H9 (cell line): ENCODE results near the gene ECE2. TPM values are rescaled to one million over a fixed set of nuclear protein-coding genes. Genes with fewer than 3 reads are reported as not detected.

ENCODE experiments used
- DNase-seq: peaks from one replicate; pipeline ENCODE4 v3.0.0-alpha.2; 2017
- H2AFZ ChIP-seq: one replicate; pipeline ENCODE4 v1.6.1; 2013; ENCODE audit warnings: mild to moderate bottlenecking, low read length, control low read depth, moderate library complexity
- H2AK5ac ChIP-seq: 2 replicates; pipeline ENCODE4 v1.6.1; 2013; ENCODE audit warnings: low read length, control low read depth, mixed read lengths; ENCODE audit not compliant: insufficient read length
- H2BK120ac ChIP-seq: one replicate; pipeline ENCODE4 v1.6.1; 2013; ENCODE audit warnings: low read depth, mild to moderate bottlenecking, low read length, control low read depth, inconsistent platforms; ENCODE audit not compliant: poor library complexity, severe bottlenecking
- H2BK12ac ChIP-seq: 2 replicates; pipeline ENCODE4 v1.6.1; 2013; ENCODE audit warnings: low read length, control low read depth, mixed read lengths, low read depth; ENCODE audit not compliant: insufficient read length
- H2BK15ac ChIP-seq: 2 replicates; pipeline ENCODE4 v1.6.1; 2013; ENCODE audit warnings: low read depth, low read length, control low read depth
- H2BK20ac ChIP-seq: one replicate; pipeline ENCODE4 v1.6.1; 2013; ENCODE audit warnings: low read depth, mild to moderate bottlenecking, low read length, control low read depth, inconsistent platforms; ENCODE audit not compliant: poor library complexity, severe bottlenecking
- H2BK5ac ChIP-seq: 2 replicates; pipeline ENCODE4 v1.6.1; 2013; ENCODE audit warnings: low read length, control low read depth, mixed read lengths; ENCODE audit not compliant: insufficient read length
- H3K14ac ChIP-seq: 2 replicates; pipeline ENCODE4 v1.6.1; 2013; ENCODE audit warnings: low read length, control low read depth; ENCODE audit not compliant: insufficient read depth
- H3K18ac ChIP-seq: 2 replicates; pipeline ENCODE4 v1.6.1; 2013; ENCODE audit warnings: low read depth, mild to moderate bottlenecking, mixed read lengths, low read length, control low read depth; ENCODE audit not compliant: insufficient read length
- H3K23ac ChIP-seq: 2 replicates; pipeline ENCODE4 v1.6.1; 2013; ENCODE audit warnings: low read length, control low read depth, mixed read lengths, low read depth; ENCODE audit not compliant: insufficient read length
- H3K23me2 ChIP-seq: 2 replicates; pipeline ENCODE4 v1.6.1; 2013; ENCODE audit warnings: low read depth, mild to moderate bottlenecking, mixed read lengths, low read length, control low read depth; ENCODE audit not compliant: insufficient read length, poor library complexity, severe bottlenecking
- H3K27ac ChIP-seq: 2 replicates; pipeline ENCODE4 v1.5.1; 2013; ENCODE audit warnings: low read length, control low read depth, mixed read lengths, low read depth; ENCODE audit not compliant: insufficient read length
- H3K27me3 ChIP-seq: 2 replicates; pipeline ENCODE4 v1.6.1; 2013; ENCODE audit warnings: low read length, control low read depth, inconsistent platforms; ENCODE audit not compliant: insufficient read depth
- H3K4ac ChIP-seq: 2 replicates; pipeline ENCODE4 v1.6.1; 2013; ENCODE audit warnings: low read depth, mild to moderate bottlenecking, control low read depth, inconsistent platforms, low read length, moderate library complexity
- H3K4me1 ChIP-seq: 2 replicates; pipeline ENCODE4 v1.6.1; 2013; ENCODE audit warnings: low read length, control low read depth, inconsistent platforms; ENCODE audit not compliant: insufficient read depth
- H3K4me2 ChIP-seq: 2 replicates; pipeline ENCODE4 v1.6.1; 2013; ENCODE audit warnings: low read length, control low read depth, mixed read lengths; ENCODE audit not compliant: insufficient read length, insufficient read depth
- H3K56ac ChIP-seq: 2 replicates; pipeline ENCODE4 v1.6.1; 2013; ENCODE audit warnings: low read depth, mild to moderate bottlenecking, mixed read lengths, low read length, control low read depth; ENCODE audit not compliant: insufficient read length
- H3K79me1 ChIP-seq: 2 replicates; pipeline ENCODE4 v1.6.1; 2013; ENCODE audit warnings: low read depth, mild to moderate bottlenecking, moderate library complexity, low read length, control low read depth, inconsistent platforms; ENCODE audit not compliant: insufficient read depth, poor library complexity, severe bottlenecking
- H3K79me2 ChIP-seq: 2 replicates; pipeline ENCODE4 v1.6.1; 2013; ENCODE audit warnings: low read length, control low read depth, inconsistent platforms; ENCODE audit not compliant: insufficient read depth
- H3K9ac ChIP-seq: 2 replicates; pipeline ENCODE4 v1.6.1; 2013; ENCODE audit warnings: low read length, control low read depth, mixed read lengths; ENCODE audit not compliant: insufficient read length; ENCODE audit errors: extremely low read depth
- H3K9me3 ChIP-seq: one replicate; pipeline ENCODE4 v1.6.1; 2013; ENCODE audit warnings: low read depth, low read length, inconsistent platforms; ENCODE audit not compliant: control insufficient read depth
- H3T11ph ChIP-seq: one replicate; pipeline ENCODE4 v1.6.1; 2013; ENCODE audit warnings: mild to moderate bottlenecking, low read length, control low read depth, inconsistent platforms
- H4K20me1 ChIP-seq: one replicate; pipeline ENCODE4 v1.6.1; 2013; ENCODE audit not compliant: control insufficient read depth, insufficient read length, insufficient read depth
- H4K5ac ChIP-seq: 2 replicates; pipeline ENCODE4 v1.6.1; 2013; ENCODE audit warnings: low read depth, mild to moderate bottlenecking, mixed read lengths, low read length, control low read depth; ENCODE audit not compliant: insufficient read length
- H4K8ac ChIP-seq: replicated peaks from 2 replicates; pipeline ENCODE4 v1.6.1; 2013; ENCODE audit warnings: low read length, control low read depth, mixed read lengths, low read depth; ENCODE audit not compliant: insufficient read length
- H4K91ac ChIP-seq: 2 replicates; pipeline ENCODE4 v1.6.1; 2013; ENCODE audit warnings: low read depth, mild to moderate bottlenecking, moderate library complexity, mixed read lengths, low read length, control low read depth; ENCODE audit not compliant: insufficient read length
- H3K27ac Mint-ChIP-seq, 3 experiments: 2 replicates in 2 of 3; 3 replicates in 1 of 3; pipeline ENCODE4 v1.8.0; 2020 to 2021; ENCODE audit warnings: mixed read lengths in 3 of 3, mild to moderate bottlenecking in 1 of 3, moderate library complexity in 1 of 3
- H3K27me3 Mint-ChIP-seq: 2 replicates; pipeline ENCODE4 v1.8.0; 2021; ENCODE audit warnings: low read depth, mild to moderate bottlenecking, moderate library complexity, mixed read lengths
- H3K36me3 Mint-ChIP-seq, 3 experiments: 2 replicates in 2 of 3; 3 replicates in 1 of 3; pipeline ENCODE4 v1.8.0; 2020 to 2021; ENCODE audit warnings: low read depth in 3 of 3, mixed read lengths in 3 of 3; ENCODE audit not compliant: insufficient read depth in 1 of 3
- H3K4me1 Mint-ChIP-seq, 2 experiments: 2 replicates each; pipeline ENCODE4 v1.8.0; 2020; ENCODE audit warnings: mixed read lengths in 2 of 2
- H3K4me3 Mint-ChIP-seq, 2 experiments: 2 replicates in 1 of 2; 3 replicates in 1 of 2; pipeline ENCODE4 v1.8.0; 2020 to 2021; ENCODE audit warnings: mild to moderate bottlenecking in 2 of 2, mixed read lengths in 2 of 2, moderate library complexity in 1 of 2
- H3K9me3 Mint-ChIP-seq, 2 experiments: 2 replicates in 1 of 2; 3 replicates in 1 of 2; pipeline ENCODE4 v1.8.0; 2020; ENCODE audit warnings: mild to moderate bottlenecking in 2 of 2, mixed read lengths in 2 of 2, moderate library complexity in 1 of 2
- CTCF ChIP-seq: fragments of 200-600 bp; sonication (generic); conservative IDR thresholded peaks from 3 replicates; pipeline ENCODE4 v1.8.0; 2021; ENCODE audit warnings: antibody characterized with exemption, mild to moderate bottlenecking
- WGBS: extraction: QIAGEN DNeasy Blood & Tissue Kit; methylation state at CpG from one replicate; pipeline ENCODE4 v1.1.7; 2013; ENCODE audit warnings: missing lambda C conversion rate, low lambda C conversion rate, mixed read lengths; ENCODE audit not compliant: insufficient read length; ENCODE audit errors: extremely low coverage; 5-methylcytosine and 5-hydroxymethylcytosine counted together
- total RNA-seq: library from RNA; stranded (reverse); gene quantifications from 2 replicates; pipeline ENCODE4 v1.2.1, GENCODE V29; 2021

The ECE2 gene
- total RNA-seq, 1 experiment from 2014 or later = not detected

GRCh38 chr3:184227481-184227935 is 48.3 kb upstream of the ECE2 start:
- Mint-ChIP-seq H3K27me3 (peaks cover 69% of the 10 kb centered on the region), H3K9me3 (no peaks in the 10 kb centered on the region), H3K27ac (no peak overlapping the region), H3K4me3 (no peak overlapping the region; a peak in 1 of 5 replicates), H3K36me3 (no peaks in the 10 kb centered on the region), H3K4me1 (peaks cover 2 to 6% of the 10 kb centered on the region in 2 experiments)
- Histone ChIP-seq H2AK5ac (no peak overlapping the region), H4K8ac (no peak overlapping the region), H3K9me3 (no peaks in the 10 kb centered on the region), H3K23ac (no peak overlapping the region), H4K91ac (no peak overlapping the region), H3T11ph (no peak overlapping the region), H3K27ac (no peak overlapping the region), H3K27me3 (peaks cover 37% of the 10 kb centered on the region), H2BK20ac (no peak overlapping the region), H2BK5ac (no peak overlapping the region), H3K56ac (no peak overlapping the region), H2BK120ac (no peak overlapping the region), H2BK15ac (no peak overlapping the region), H3K4me1 (no peaks in the 10 kb centered on the region), H3K4ac (no peak overlapping the region), H2AFZ (no peak overlapping the region), H3K79me2 (no peaks in the 10 kb centered on the region), H3K18ac (no peak overlapping the region), H3K4me2 (no peak overlapping the region), H4K5ac (no peak overlapping the region), H4K20me1 (no peaks in the 10 kb centered on the region), H3K9ac (no peak overlapping the region), H3K14ac (no peak overlapping the region), H3K79me1 (no peaks in the 10 kb centered on the region), H2BK12ac (no peak overlapping the region), H3K23me2 (peaks cover 15% of the 10 kb centered on the region)
- no CpG with 5 or more reads among the region's 2 CpGs for WGBS
- DNase-seq = peak; percentile 64
- TF ChIP-seq CTCF = peak; percentile 95
